Fibroblast of skin of left biceps (primary cell): ENCODE measurements around the gene GCM1.

Experiments
- DNase-seq, 2 experiments: peaks; one replicate each; pipeline ENCODE4 v3.0.0-alpha.2; 2013; ENCODE audit warnings: low read depth in 2 of 2

Gene GCM1

GRCh38 chr6:53107091-53107490 lies 41.5 kb downstream of the GCM1 start:
- DNase-seq: peak in 1 of 2 experiments; percentile 7

GRCh38 chr6:53104916-53105315 lies 43.7 kb downstream of the GCM1 start:
- no peak for DNase-seq

GRCh38 chr6:53103993-53104675 lies 44.5 kb downstream of the GCM1 start:
- no peak for DNase-seq

- no peak for DNase-seq
Observed at GRCh38 chr6:53101006-53101405, 47.6 kb downstream of the GCM1 start.

- peak; percentile 15 to 26 for DNase-seq
Observed at GRCh38 chr6:53100561-53100960, 48.1 kb downstream of the GCM1 start.

- DNase-seq: no peak
Observed at GRCh38 chr6:53095716-53096115, 52.9 kb downstream of the GCM1 start.

GRCh38 chr6:53095270-53095669 lies 53.4 kb downstream of the GCM1 start:
- no peak for DNase-seq

GRCh38 chr6:53090576-53090975 lies 58.1 kb downstream of the GCM1 start:
- DNase-seq: no peak

- DNase-seq: no peak
Observed at GRCh38 chr6:53089948-53090347, 58.7 kb downstream of the GCM1 start.

GRCh38 chr6:53086302-53086701 lies 62.3 kb downstream of the GCM1 start:
- DNase-seq: no peak

- DNase-seq: no peak
Observed at GRCh38 chr6:53080813-53081212, 67.8 kb downstream of the GCM1 start.
